ENCODE measurements around the gene ST6GALNAC3. TPM values are rescaled to one million over a fixed set of nuclear protein-coding genes. Genes with fewer than 3 reads are reported as not detected.

The ST6GALNAC3 gene
- total RNA-seq, 1 donor from 2014 or later: 0.26 TPM

DNA sequence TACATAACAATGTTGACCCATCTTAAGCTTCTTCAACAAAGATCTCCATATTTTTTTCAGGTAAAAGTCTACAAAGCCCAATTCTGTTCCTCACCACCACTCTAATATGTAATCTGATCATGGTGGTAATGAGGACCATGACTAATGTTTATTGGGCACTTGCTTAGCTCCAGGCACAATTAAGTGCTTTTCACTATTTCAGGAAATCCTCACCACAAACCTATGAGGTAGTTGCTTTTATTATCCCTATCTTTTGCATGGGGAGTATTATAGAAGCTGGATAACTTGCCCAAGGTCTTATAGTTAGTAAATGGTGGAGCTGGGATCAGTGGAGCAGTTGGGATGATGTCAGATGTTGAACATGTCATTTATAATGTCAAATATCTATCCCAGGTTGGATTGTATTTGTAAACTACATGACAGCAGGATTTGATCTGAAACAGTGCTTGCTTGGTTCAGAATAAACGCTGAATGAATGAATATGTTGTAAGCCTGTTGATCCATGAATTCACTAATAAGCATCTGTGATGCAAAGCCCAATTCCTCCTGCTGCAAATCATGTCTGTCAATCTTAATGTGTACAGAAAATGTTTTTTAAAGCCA is 509.4 kb downstream of the ST6GALNAC3 start:
- TF ChIP-seq, protein P1, sequence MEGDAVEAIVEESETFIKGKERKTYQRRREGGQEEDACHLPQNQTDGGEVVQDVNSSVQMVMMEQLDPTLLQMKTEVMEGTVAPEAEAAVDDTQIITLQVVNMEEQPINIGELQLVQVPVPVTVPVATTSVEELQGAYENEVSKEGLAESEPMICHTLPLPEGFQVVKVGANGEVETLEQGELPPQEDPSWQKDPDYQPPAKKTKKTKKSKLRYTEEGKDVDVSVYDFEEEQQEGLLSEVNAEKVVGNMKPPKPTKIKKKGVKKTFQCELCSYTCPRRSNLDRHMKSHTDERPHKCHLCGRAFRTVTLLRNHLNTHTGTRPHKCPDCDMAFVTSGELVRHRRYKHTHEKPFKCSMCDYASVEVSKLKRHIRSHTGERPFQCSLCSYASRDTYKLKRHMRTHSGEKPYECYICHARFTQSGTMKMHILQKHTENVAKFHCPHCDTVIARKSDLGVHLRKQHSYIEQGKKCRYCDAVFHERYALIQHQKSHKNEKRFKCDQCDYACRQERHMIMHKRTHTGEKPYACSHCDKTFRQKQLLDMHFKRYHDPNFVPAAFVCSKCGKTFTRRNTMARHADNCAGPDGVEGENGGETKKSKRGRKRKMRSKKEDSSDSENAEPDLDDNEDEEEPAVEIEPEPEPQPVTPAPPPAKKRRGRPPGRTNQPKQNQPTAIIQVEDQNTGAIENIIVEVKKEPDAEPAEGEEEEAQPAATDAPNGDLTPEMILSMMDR (IDR thresholded peaks at IDR 0.05; ENCODE audit: insufficient read depth, low read length, severe bottlenecking): no peak
- no peaks in the 10 kb centered on the region for H3K36me3 ChIP-seq (ENCODE audit: control insufficient read depth, insufficient read depth, low read length)
- no peaks in the 10 kb centered on the region for H3K27me3 ChIP-seq (ENCODE audit: control insufficient read depth, insufficient read depth, low read length)
- no peak for FAIRE-seq
- DNase-seq (ENCODE audit: low read depth): no peak
- H3K4me3 ChIP-seq (ENCODE audit: low read depth, low read length): no peak overlapping the region

DNA sequence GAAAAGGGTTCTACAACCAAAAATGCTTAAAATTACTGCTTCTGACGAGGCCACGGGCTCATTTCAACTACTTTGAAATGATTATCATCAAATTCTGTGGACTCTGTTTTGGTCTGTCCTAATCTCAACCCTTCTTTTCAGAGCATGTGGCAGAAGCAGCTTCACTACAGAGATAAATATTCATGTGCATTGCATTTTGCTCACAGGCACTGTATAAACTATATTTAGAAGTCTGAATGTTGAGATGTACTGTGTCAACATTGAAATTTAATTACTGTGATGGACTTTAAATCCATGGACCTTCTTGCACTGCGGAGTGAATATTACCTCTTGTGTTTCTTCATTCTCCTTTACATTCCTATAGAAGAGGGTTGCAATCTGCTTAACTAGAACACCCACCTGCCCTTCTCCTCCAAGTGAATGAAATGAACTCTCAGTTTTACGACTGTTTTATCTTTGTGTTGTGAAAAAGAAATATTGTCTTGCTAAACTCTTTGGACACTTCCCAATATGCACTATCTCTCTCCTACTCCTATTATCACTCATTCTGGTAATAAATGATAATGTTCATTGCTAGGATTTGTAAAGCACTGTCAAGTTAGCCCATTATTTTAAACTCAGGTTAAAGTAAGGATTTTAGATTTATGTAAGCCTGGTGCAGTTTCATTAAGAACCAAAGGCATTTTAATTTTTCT is 511.6 kb downstream of the ST6GALNAC3 start:
- Histone ChIP-seq H3K27me3 (ENCODE audit: control insufficient read depth, insufficient read depth, low read length) (no peaks in the 10 kb centered on the region), H3K36me3 (ENCODE audit: control insufficient read depth, insufficient read depth, low read length) (no peaks in the 10 kb centered on the region), H3K4me3 (ENCODE audit: low read depth, low read length) (no peak overlapping the region)
- no peak for DNase-seq (ENCODE audit: low read depth)
- no peak for FAIRE-seq
- TF ChIP-seq, protein P1 (IDR thresholded peaks at IDR 0.05; ENCODE audit: insufficient read depth, low read length, severe bottlenecking): no peak

DNA sequence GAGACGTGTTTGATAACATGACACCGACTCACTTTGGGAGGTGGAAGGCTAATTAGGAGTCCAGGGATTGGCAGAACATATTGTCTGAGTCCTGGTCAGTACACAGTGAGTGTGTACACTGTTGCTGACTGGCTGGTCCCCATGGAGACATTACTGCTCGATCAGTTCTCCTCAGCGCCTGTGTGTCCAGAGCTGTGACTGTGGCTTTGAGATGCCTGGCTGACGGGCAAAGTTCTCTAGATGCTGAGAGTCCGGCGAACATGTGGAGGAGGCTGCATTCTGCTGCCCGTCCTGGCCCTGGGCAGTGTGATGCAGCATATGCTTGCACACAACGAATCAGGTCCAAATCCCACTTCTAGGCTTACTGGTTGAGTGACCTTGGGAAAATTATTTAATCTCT is 512.7 kb downstream of the ST6GALNAC3 start:
- H3K27me3 ChIP-seq (ENCODE audit: control insufficient read depth, insufficient read depth, low read length): no peaks in the 10 kb centered on the region
- no peak overlapping the region for H3K4me3 ChIP-seq (ENCODE audit: low read depth, low read length)
- FAIRE-seq (no peak), DNase-seq (ENCODE audit: low read depth) (no peak)
- no peaks in the 10 kb centered on the region for H3K36me3 ChIP-seq (ENCODE audit: control insufficient read depth, insufficient read depth, low read length)
- TF ChIP-seq, protein P1 (IDR thresholded peaks at IDR 0.05; ENCODE audit: insufficient read depth, low read length, severe bottlenecking): no peak

DNA sequence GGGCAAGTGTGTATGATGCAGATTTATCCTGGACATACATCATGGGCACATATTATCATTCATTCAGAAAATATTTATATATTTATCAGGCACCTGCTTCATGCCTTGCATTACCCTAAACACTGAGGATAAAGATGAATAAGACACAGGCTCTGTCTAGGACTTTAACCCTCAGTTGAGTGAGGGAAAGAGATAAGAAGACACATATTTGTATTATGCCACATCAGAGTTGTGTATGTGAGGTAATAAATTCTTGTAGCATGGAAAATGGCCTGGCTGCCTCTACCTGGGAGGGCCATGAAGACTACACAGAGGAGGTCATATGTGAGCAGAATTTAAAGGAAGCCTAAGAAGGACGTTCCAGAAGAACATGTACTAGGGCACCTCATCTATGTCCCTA is 516.9 kb downstream of the ST6GALNAC3 start:
- H3K27me3 ChIP-seq (ENCODE audit: control insufficient read depth, insufficient read depth, low read length): no peaks in the 10 kb centered on the region
- H3K4me3 ChIP-seq (ENCODE audit: low read depth, low read length): no peak overlapping the region
- TF ChIP-seq, protein P1 (IDR thresholded peaks at IDR 0.05; ENCODE audit: insufficient read depth, low read length, severe bottlenecking): no peak
- DNase-seq (ENCODE audit: low read depth) (no peak), FAIRE-seq (no peak)
- H3K36me3 ChIP-seq (ENCODE audit: control insufficient read depth, insufficient read depth, low read length): no peaks in the 10 kb centered on the region

DNA sequence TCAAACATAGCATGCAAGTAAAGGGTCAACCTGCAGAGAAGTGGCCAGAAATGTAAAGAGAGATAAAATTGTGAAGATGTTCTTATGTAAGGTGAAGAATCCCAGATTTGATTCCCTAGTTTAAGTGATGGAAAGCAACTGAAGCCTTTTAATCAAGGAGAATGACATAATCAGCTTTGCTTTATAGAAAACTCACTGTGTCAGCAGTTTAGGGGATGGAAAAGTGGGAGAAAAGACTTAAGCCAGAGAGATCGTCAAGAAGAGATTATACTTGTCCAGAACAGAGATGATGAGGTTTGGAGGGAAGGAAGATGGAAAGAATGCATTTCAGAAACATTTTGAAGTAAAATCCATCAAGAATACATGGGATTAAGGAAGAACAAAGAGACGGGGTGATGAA is 517.4 kb downstream of the ST6GALNAC3 start:
- H3K27me3 ChIP-seq (ENCODE audit: control insufficient read depth, insufficient read depth, low read length): no peaks in the 10 kb centered on the region
- no peak for FAIRE-seq
- TF ChIP-seq, protein P1 (IDR thresholded peaks at IDR 0.05; ENCODE audit: insufficient read depth, low read length, severe bottlenecking): no peak
- no peak overlapping the region for H3K4me3 ChIP-seq (ENCODE audit: low read depth, low read length)
- no peaks in the 10 kb centered on the region for H3K36me3 ChIP-seq (ENCODE audit: control insufficient read depth, insufficient read depth, low read length)
- no peak for DNase-seq (ENCODE audit: low read depth)

All from bronchial epithelial cell (primary cell).